Middle frontal gyrus (tissue), 1 donor: ENCODE measurements around the gene CLTB.
"Not testable (repeated sequence)": the region's sequence is repeated elsewhere in the genome, so short reads cannot be mapped to it uniquely, and the experiment has no call there.

Source experiments
- DNase-seq: peaks from one replicate; pipeline ENCODE4 v3.0.0-alpha.2; 2015; ENCODE audit warnings: low spot score; ENCODE audit errors: extremely low spot score

Gene CLTB

GRCh38 chr5:176427971-176428370 lies 11.6 kb upstream of the CLTB start:
- DNase-seq = no peak

GRCh38 chr5:176426876-176427275 lies 10.5 kb upstream of the CLTB start:
- no peak for DNase-seq

GRCh38 chr5:176425791-176426190 lies 9.5 kb upstream of the CLTB start:
- no peak for DNase-seq

GRCh38 chr5:176425138-176425537 lies 8.8 kb upstream of the CLTB start:
- DNase-seq = no peak

DNA sequence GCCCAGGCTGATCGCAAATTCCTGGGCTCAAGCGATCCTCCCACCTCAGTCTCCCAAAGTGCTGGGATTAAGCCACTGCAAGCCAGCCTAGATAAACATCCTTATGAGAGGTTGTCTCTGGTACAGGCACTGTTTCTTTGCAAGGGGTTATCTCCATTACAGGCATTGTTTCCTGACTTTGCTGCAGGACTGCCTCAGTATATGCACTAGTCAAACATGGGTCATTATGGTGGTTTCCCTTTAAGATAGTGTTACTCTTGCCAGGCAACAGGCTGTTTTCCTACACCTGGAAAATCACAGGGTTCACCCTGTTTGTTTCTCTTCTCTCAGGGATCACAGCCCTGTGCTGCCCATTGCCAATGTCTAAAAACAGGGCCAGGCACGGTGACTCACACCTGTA lies 7.8 kb upstream of the CLTB start:
- DNase-seq = no peak

GRCh38 chr5:176420972-176421544 lies 4.7 kb upstream of the CLTB start:
- no peak for DNase-seq

- no peak for DNase-seq
These were observed 3.7 kb upstream of the CLTB start for GRCh38 chr5:176420086-176420485.

DNA sequence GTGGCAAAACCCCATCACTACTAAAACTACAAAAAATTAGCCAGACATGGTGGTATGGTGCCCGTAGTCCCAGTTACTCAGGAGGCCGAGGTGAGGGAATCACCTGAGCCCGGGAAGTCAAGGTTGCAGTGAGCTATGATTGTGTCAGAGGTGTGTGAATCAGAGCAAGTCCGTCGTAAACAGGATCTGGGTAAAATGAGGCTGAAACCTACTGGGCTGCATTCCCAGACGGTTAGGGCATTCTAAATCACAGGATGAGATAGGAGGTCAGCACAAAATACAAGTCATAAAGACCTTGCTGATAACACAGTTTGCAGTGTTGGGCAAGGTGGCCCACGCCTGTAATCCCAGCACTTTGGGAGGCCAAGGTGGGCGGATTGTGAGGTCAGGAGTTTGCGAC lies 1.9 kb upstream of the CLTB start:
- DNase-seq = no peak

DNA sequence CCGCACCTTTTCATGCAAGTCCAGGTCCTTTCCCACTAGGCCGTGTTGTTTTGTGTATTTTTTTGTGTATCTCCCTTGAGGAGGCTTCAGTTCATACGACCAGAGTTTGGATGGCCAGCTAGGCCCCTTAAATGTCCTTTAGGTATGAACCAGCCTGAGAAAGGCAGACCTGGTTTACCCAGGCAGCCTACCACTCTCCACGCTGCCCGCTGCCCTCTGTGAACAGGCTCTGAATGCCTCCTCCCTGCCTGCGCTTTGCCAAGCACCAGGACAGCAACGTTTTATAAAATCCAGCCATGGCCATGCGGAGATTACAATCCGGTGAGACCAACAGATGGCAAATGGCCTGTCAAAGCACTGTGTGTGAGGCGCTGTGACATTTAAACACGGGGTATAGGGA lies 626 bp upstream of the CLTB start:
- no peak for DNase-seq

- no peak for DNase-seq
These were observed 943 bp downstream of the CLTB start for GRCh38 chr5:176415240-176415951.

GRCh38 chr5:176414704-176415103 lies 1.6 kb downstream of the CLTB start:
- no peak for DNase-seq

DNA sequence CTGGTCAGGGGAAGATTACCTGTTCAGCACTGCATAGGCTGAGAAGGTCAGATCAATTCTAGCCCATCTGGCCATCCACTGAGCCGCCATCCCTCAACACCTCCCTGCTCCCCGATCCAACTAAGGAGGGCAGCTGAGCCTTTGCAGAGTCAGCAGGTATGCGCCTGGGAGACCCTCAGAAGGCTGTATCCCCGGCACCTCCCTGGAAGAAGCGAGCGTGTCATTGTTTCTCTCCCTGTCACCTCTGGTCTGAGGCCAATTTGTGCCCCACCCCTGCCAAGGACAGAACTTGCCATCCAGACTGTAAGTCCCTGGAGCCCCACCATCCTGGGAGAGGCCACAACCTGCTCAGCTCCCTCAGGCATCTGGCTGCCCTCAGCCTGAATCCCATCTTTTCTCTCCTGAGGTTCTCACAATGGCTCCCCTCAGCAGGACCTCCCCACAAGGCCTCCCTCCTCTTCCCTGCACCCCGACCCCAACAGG lies 2.6 kb downstream of the CLTB start:
- DNase-seq = no peak

GRCh38 chr5:176413255-176413565 lies 3.1 kb downstream of the CLTB start:
- no peak for DNase-seq

DNA sequence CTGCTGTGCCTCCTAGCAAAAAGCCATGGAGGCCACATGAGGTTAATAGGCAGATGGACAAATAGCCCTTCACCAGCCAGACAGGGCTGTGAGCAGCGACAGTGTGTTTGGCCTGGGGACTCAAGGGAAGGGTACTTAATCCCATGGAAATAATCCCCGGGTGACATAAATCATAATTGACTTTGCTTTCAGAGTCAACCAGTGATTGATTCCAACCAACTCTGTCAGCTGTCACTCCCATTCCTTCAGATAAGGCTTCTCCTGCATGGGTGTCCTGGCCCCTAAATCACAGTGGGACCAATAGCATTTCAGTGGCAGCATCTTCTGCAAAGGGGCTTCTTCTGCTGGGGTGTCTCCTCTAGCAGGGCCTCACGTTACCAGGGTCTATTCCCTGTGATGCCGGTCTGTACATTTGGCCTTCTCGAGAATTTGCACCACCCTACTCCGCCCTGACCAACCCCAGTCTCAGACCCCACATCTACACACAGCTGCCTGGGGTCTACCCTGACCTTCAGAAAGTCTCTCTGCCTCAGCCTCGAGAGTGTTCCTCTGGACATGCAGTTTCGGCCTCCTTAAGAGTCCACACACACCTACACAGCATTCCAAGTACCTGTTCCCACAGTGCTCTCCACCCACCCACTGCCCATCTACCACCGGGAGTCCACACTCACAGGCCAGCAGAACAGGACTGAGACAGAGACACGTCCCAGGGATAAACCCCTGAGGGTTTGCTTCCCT lies 3.7 kb downstream of the CLTB start:
- no peak for DNase-seq

DNA sequence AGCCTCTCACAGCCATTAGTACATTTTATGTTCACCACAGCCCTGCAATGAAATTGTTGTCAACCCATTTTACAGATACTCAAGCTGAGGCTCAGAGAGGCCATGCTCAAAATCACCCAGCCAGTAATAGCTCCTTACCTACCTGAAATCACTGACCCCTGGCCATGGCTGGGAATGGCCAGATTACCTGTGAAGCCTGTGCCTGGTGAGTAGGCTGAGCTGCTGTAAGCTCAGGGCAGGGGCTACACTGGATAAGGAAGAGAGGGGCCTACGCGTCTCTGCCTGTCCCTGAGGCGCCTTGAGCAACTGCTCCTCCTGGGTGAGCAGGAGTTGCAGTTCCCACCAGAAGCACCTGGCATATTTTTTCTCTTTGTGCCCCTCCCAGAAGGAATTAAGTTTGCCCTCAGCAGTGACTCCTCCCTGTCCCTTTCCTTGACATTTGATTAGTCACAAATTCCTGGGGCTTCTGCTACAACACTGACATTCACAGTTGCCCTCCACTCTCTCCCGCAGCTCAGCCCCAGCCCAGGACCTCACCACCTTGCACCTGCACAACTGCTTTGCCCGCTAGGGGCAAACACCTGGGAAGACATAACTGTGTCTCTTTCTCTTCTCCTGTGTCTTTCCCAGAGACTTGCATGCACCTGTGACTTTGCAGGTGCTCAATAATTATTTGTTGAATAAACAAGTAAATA lies 5.7 kb downstream of the CLTB start:
- DNase-seq = no peak

- DNase-seq = no peak
These were observed 6.6 kb downstream of the CLTB start for GRCh38 chr5:176409765-176410164.

- DNase-seq = no peak
These were observed 7.7 kb downstream of the CLTB start for GRCh38 chr5:176408590-176408989.

- DNase-seq = not testable (repeated sequence)
These were observed 8.1 kb downstream of the CLTB start for GRCh38 chr5:176408252-176408573.

DNA sequence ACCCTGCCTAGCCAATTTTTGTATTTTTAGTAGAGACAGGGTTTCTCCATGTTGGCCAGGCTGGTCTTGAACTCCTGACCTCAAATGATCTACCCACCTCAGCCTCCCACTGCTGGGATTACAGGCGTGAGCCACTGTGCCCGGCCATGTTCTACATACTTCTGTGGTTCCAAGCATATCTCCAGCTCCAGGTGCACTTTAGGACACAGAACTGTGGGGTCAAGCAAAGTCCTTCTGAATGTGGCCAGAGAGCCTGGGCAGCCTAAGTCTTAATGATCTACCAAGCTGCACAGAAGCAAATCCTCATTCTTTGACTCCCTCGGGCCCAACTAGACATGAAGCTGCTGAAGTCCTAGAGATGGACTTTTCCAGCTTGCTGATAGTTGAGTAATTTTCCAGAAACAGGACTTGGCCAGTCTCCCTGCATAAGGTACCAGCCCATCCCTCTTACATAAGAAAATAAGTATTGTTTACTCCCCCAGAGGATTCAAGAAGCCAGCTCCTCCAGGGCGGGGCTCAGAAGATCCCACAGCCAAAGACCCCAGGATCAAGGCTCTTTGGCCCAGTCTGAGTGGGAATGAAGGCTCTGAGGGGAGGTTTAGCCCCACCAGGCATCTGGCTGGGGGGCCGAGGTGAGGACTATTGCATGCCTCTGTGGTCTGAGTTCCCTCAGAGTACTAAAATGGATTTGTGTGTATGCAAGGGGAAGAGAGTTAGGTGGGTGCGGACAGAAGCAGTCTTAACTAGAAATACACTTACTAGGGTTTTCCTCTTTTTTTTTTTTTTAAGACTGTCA lies 8.7 kb downstream of the CLTB start:
- DNase-seq = no peak

- DNase-seq = no peak
These were observed 9.8 kb downstream of the CLTB start for GRCh38 chr5:176406436-176407052.
